Naive thymus-derived CD8-positive, alpha-beta T cell (primary cell): ENCODE data around the gene PDZD2. TPM values are rescaled to one million over a fixed set of nuclear protein-coding genes. Genes with fewer than 3 reads are reported as not detected.

Experiments
- ATAC-seq, 2 donors: fragments of 150-1000 bp; cut with Tn5 transposase in 1 of 2; sonication (Bioruptor Pico), chemical (Tn5 transposase) in 1 of 2; 1 replicate in 1 of 2; 2 replicates in 1 of 2; pipeline ENCODE4 v1.10.0; 2021; ENCODE audit warnings: mild to moderate bottlenecking in 2 of 2, moderate library complexity in 2 of 2
- POLR2A ChIA-PET: fragments of 350-600 bp; sonication (Branson Sonifier 250); formaldehyde crosslinking; loops from one replicate; lab custom pipeline; 2021; ENCODE audit warnings: antibody characterized with exemption; lab: Charles Lee
- DNase-seq, 10 donors: peaks; one replicate each; pipeline versions ENCODE4 v3.0.0 to v3.0.0-alpha.2; 2020 to 2022
- H3K27ac Mint-ChIP-seq, 10 donors: one replicate each; pipeline ENCODE4 v1.8.0; 2020 to 2022; ENCODE audit warnings: mild to moderate bottlenecking in 10 of 10, mixed read lengths in 10 of 10, moderate library complexity in 4 of 10, inconsistent platforms in 1 of 10
- H3K27me3 Mint-ChIP-seq, 5 donors: one replicate each; pipeline ENCODE4 v1.8.0; 2021 to 2022; ENCODE audit warnings: mixed read lengths in 5 of 5
- H3K36me3 Mint-ChIP-seq, 3 donors: one replicate each; pipeline ENCODE4 v1.8.0; 2020 to 2022; ENCODE audit warnings: mixed read lengths in 3 of 3, mild to moderate bottlenecking in 2 of 3, inconsistent platforms in 1 of 3
- H3K4me1 Mint-ChIP-seq, 4 donors: one replicate each; pipeline ENCODE4 v1.8.0; 2021 to 2022; ENCODE audit warnings: mixed read lengths in 4 of 4
- H3K4me3 Mint-ChIP-seq, 10 donors: one replicate each; pipeline ENCODE4 v1.8.0; 2020 to 2022; ENCODE audit warnings: mild to moderate bottlenecking in 10 of 10, mixed read lengths in 10 of 10, moderate library complexity in 6 of 10, inconsistent platforms in 1 of 10
- H3K9me3 Mint-ChIP-seq, 9 donors: one replicate each; pipeline ENCODE4 v1.8.0; 2020 to 2022; ENCODE audit warnings: mixed read lengths in 9 of 9, mild to moderate bottlenecking in 3 of 9, inconsistent platforms in 1 of 9, moderate library complexity in 1 of 9
- polyA plus RNA-seq, 3 donors: library from polyadenylated mRNA; unstranded; fragments of 300-500 nt; fragmentation: Illumina TruSeq; gene quantifications; one replicate each; pipeline ENCODE4 v1.2.3, GENCODE V29; 2021
- total RNA-seq, 8 experiments: library from RNA in 2 of 8; stranded (reverse) in 2 of 8; gene quantifications; one replicate each; pipeline ENCODE4 v1.2.3 and lab custom pipeline; 2021 to 2026

The PDZD2 gene
- total and polyA plus RNA-seq, 5 experiments from 2014 or later: 0.73 to 1.7 (median 1.3) TPM; not detected in 1

- Mint-ChIP-seq H3K36me3 (peaks cover 0 to 2% (median 2%) of the 10 kb centered on the region in 3 donors), H3K4me1 (no peaks in the 10 kb centered on the region), H3K27me3 (no peaks in the 10 kb centered on the region), H3K27ac (peak overlapping the region in 1 of 10 donors; percentile 37), H3K4me3 (no peak overlapping the region), H3K9me3 (no peaks in the 10 kb centered on the region)
- DNase-seq (no peak), ATAC-seq (no peak)
- POLR2A ChIA-PET: no interaction called here
Measured at GRCh38 chr5:32083981-32084430, 445.1 kb downstream of the PDZD2 start.

DNA sequence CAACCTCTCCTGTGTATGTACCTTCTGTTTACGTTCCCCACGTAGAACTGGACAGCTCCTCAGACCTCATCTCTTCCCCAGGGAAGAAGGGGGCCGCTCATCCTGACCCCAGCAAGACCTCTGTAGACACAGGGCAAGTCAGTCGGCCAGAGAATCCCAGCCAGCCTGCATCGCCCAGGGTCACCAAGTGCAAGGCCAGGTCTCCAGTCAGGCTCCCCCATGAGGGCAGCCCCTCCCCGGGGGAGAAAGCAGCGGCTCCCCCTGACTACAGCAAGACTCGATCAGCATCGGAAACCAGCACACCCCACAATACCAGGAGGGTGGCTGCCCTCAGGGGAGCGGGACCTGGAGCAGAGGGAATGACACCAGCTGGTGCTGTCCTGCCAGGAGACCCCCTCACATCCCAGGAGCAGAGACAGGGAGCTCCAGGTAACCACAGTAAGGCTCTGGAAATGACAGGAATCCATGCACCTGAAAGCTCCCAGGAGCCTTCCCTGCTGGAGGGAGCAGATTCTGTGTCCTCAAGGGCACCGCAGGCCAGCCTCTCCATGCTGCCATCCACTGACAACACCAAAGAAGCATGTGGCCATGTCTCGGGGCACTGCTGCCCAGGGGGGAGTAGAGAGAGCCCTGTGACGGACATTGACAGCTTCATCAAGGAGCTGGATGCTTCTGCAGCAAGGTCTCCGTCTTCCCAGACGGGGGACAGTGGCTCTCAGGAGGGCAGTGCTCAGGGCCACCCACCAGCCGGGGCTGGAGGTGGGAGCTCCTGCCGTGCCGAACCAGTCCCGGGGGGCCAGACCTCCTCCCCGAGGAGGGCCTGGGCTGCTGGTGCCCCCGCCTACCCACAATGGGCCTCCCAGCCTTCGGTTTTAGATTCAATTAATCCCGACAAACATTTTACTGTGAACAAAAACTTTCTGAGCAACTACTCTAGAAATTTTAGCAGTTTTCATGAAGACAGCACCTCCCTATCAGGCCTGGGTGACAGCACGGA is 448.5 kb downstream of the PDZD2 start:
- Mint-ChIP-seq H3K4me3 (no peak overlapping the region), H3K27ac (peak overlapping the region in 1 of 10 donors; percentile 65), H3K9me3 (no peaks in the 10 kb centered on the region), H3K36me3 (peaks cover 0 to 2% (median 0%) of the 10 kb centered on the region in 3 donors), H3K27me3 (no peaks in the 10 kb centered on the region), H3K4me1 (no peaks in the 10 kb centered on the region)
- no peak for DNase-seq
- no peak for ATAC-seq
- POLR2A ChIA-PET: no interaction called here

GRCh38 chr5:32088214-32088613 is 449.3 kb downstream of the PDZD2 start:
- H3K9me3 Mint-ChIP-seq: no peaks in the 10 kb centered on the region
- peaks cover 0 to 2% (median 0%) of the 10 kb centered on the region in 3 donors for H3K36me3 Mint-ChIP-seq
- no peaks in the 10 kb centered on the region for H3K27me3 Mint-ChIP-seq
- POLR2A ChIA-PET: no interaction called here
- H3K4me1 Mint-ChIP-seq: peaks cover 0 to 4% (median under 1%) of the 10 kb centered on the region in 4 donors
- DNase-seq (no peak), ATAC-seq (no peak)
- no peak overlapping the region for H3K4me3 Mint-ChIP-seq
- peak overlapping the region in 1 of 10 donors; percentile 65 for H3K27ac Mint-ChIP-seq

DNA sequence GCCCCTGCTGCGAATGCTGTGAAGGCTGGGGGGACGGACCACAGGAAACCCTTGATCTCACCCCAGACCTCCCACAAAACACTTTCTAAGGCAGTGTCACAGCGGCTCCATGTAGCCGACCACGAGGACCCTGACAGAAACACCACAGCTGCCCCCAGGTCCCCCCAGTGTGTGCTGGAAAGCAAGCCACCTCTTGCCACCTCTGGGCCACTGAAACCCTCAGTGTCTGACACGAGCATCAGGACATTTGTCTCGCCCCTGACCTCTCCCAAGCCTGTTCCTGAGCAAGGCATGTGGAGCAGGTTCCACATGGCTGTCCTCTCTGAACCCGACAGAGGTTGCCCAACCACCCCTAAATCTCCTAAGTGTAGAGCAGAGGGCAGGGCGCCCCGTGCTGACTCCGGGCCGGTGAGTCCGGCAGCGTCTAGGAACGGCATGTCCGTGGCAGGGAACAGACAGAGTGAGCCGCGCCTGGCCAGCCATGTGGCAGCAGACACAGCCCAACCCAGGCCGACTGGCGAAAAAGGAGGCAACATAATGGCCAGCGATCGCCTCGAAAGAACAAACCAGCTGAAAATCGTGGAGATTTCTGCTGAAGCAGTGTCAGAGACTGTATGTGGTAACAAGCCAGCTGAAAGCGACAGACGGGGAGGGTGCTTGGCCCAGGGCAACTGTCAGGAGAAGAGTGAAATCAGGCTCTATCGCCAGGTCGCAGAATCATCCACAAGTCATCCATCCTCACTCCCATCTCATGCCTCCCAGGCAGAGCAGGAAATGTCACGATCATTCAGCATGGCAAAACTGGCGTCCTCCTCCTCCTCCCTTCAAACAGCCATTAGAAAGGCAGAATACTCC is 450.4 kb downstream of the PDZD2 start:
- Mint-ChIP-seq H3K4me3 (no peak overlapping the region), H3K27ac (no peak overlapping the region), H3K27me3 (no peaks in the 10 kb centered on the region), H3K4me1 (peaks cover 0 to 6% (median 2%) of the 10 kb centered on the region in 4 donors), H3K36me3 (peaks cover 0 to 2% (median 0%) of the 10 kb centered on the region in 3 donors), H3K9me3 (no peaks in the 10 kb centered on the region)
- POLR2A ChIA-PET: no interaction called here
- DNase-seq: no peak
- no peak for ATAC-seq

DNA sequence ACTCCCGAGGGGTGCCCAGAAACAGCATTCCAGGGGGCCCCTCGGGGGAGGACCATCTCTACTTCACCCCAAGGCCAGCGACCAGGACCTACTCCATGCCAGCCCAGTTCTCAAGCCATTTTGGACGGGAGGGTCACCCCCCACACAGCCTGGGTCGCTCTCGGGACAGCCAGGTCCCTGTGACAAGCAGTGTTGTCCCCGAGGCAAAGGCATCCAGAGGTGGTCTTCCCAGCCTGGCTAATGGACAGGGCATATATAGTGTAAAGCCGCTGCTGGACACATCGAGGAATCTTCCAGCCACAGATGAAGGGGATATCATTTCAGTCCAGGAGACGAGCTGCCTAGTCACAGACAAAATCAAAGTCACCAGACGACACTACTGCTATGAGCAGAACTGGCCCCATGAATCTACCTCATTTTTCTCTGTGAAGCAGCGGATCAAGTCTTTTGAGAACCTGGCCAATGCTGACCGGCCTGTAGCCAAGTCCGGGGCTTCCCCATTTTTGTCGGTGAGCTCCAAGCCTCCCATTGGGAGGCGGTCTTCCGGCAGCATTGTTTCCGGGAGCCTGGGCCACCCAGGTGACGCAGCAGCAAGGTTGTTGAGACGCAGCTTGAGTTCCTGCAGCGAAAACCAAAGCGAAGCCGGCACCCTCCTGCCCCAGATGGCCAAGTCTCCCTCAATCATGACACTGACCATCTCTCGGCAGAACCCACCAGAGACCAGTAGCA is 451.3 kb downstream of the PDZD2 start:
- Mint-ChIP-seq H3K4me3 (no peak overlapping the region), H3K9me3 (no peaks in the 10 kb centered on the region), H3K36me3 (peaks cover 0 to 2% (median 0%) of the 10 kb centered on the region in 3 donors), H3K4me1 (peaks cover 0 to 6% (median 2%) of the 10 kb centered on the region in 4 donors), H3K27me3 (no peaks in the 10 kb centered on the region), H3K27ac (no peak overlapping the region)
- DNase-seq (no peak), ATAC-seq (no peak)
- POLR2A ChIA-PET: no interaction called here

- no peak overlapping the region for H3K27ac Mint-ChIP-seq
- no peaks in the 10 kb centered on the region for H3K9me3 Mint-ChIP-seq
- POLR2A ChIA-PET: no interaction called here
- no peak for ATAC-seq
- no peaks in the 10 kb centered on the region for H3K27me3 Mint-ChIP-seq
- H3K4me3 Mint-ChIP-seq: no peak overlapping the region
- H3K4me1 Mint-ChIP-seq: peaks cover 0 to 6% (median 2%) of the 10 kb centered on the region in 4 donors
- peaks cover 0 to 2% (median 0%) of the 10 kb centered on the region in 3 donors for H3K36me3 Mint-ChIP-seq
- DNase-seq: no peak
Measured at GRCh38 chr5:32090755-32091128, 451.8 kb downstream of the PDZD2 start.

DNA sequence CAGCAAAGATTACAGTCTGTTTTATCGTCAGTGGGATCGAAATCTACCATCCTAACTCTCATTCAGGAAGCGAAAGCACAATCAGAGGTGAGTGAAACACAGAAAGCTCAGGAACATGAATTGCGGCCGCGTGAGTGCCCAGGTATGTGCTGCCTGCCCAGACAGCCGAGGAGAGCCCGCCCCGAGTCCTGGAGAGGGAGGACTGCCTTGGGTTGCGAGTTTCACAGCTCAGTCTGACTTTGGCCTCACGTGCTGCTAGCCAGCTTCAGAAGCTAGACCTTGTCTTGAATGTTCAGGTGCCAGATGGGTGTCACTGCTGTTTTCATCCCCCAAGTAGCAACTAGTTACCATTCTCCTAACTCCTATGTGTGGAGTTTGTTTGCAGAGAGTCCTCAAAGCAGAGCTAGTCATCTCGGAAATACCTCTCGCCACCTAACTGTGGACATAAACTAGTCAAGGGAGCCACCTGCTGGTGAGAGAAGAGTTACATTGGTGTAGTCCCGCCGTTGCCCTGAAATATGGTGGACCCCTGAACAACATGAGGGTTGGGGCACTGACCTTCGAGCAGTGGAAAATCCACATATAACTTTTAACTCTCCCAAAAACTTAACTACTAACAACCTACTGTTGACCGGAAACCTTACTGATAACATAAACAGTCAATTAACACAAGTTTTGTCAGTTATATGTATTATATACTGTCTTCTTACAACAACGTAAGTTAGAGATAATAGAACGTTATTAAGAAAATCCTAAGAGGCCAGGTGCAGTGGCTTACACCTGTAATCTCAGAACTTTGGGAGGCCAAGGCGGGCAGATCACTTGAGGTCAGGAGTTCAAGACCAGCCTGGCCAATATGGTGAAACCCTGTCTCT is 454.2 kb downstream of the PDZD2 start:
- Mint-ChIP-seq H3K27me3 (no peaks in the 10 kb centered on the region), H3K27ac (peak overlapping the region in 3 of 10 donors; percentile 20 to 68 (median 37)), H3K4me3 (no peak overlapping the region), H3K4me1 (peaks cover 0 to 6% (median 2%) of the 10 kb centered on the region in 4 donors), H3K9me3 (no peaks in the 10 kb centered on the region), H3K36me3 (peaks cover 0 to 5% (median 0%) of the 10 kb centered on the region in 3 donors)
- peak; percentile 36 to 86 (median 61) for DNase-seq
- POLR2A ChIA-PET: no interaction called here
- ATAC-seq: peak; percentile 83 to 99

DNA sequence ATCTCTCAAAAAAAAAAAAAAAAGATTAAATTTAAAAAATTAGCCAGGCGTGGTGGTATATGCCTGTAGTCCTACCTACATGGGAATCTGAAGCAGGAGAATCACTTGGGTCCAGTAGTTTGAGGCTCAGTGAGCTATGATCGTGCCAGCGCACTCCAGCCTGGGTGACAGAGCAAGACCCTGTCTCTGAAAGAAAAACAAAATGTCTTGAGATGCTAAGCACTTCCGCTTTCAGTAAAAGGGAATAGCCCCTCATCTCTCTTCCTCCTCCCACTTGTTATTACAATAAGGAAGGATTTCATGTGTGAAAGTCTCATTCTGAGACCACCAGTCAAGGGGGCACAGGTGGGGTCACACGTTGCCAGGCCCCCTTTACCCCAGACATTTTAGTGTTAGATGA is 455.8 kb downstream of the PDZD2 start:
- no peaks in the 10 kb centered on the region for H3K27me3 Mint-ChIP-seq
- peak overlapping the region in 4 of 10 donors; percentile 27 to 43 (median 40) for H3K27ac Mint-ChIP-seq
- H3K36me3 Mint-ChIP-seq: peaks cover 0 to 17% (median 0%) of the 10 kb centered on the region in 3 donors
- ATAC-seq (no peak), DNase-seq (no peak)
- no peaks in the 10 kb centered on the region for H3K9me3 Mint-ChIP-seq
- POLR2A ChIA-PET: interaction anchor here (0.6 kb wide), 1 partner anchor 259 kb away, joined by 4 read pairs; no protein-coding TSS in a partner anchor
- H3K4me3 Mint-ChIP-seq: no peak overlapping the region
- peaks cover 0 to 6% (median 2%) of the 10 kb centered on the region in 4 donors for H3K4me1 Mint-ChIP-seq

DNA sequence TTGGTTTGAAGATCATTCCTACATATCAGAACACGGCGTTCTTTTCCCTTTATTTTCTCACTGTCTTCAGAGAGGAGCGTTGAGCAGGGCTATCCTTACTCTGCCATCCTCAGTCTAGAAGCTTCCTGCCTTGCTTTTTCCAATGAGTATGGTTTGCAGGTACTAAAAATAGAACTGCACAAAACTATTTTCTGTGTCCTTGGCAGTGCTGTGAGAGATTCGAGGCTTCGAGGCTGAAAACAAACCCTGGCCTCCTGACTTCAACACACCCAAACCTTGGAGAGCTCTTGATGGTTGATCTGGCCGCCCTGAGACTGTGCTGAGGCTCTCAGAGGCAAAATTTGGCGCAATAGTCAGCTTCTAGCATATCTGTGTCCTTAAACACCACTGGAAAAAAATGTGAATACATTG is 456.3 kb downstream of the PDZD2 start:
- H3K36me3 Mint-ChIP-seq: peaks cover 0 to 18% (median 0%) of the 10 kb centered on the region in 3 donors
- H3K9me3 Mint-ChIP-seq: no peaks in the 10 kb centered on the region
- no peak overlapping the region for H3K4me3 Mint-ChIP-seq
- POLR2A ChIA-PET: interaction anchor here (0.6 kb wide), 2 partner anchors 18 to 259 kb away, joined by 4 read pairs; no protein-coding TSS in a partner anchor
- peak overlapping the region in 6 of 10 donors; percentile 14 to 80 (median 32) for H3K27ac Mint-ChIP-seq
- no peaks in the 10 kb centered on the region for H3K27me3 Mint-ChIP-seq
- no peak for ATAC-seq
- DNase-seq: no peak
- peaks cover 0 to 6% (median 2%) of the 10 kb centered on the region in 4 donors for H3K4me1 Mint-ChIP-seq

GRCh38 chr5:32096891-32097595 is 458.1 kb downstream of the PDZD2 start:
- peak overlapping the region in 1 of 10 donors; percentile 21 for H3K27ac Mint-ChIP-seq
- no peak for ATAC-seq
- H3K4me1 Mint-ChIP-seq: peaks cover 0 to 7% (median 2%) of the 10 kb centered on the region in 4 donors
- no peak overlapping the region for H3K4me3 Mint-ChIP-seq
- no peaks in the 10 kb centered on the region for H3K27me3 Mint-ChIP-seq
- POLR2A ChIA-PET: no interaction called here
- no peaks in the 10 kb centered on the region for H3K9me3 Mint-ChIP-seq
- DNase-seq: no peak
- peaks cover 0 to 28% (median 0%) of the 10 kb centered on the region in 3 donors for H3K36me3 Mint-ChIP-seq

DNA sequence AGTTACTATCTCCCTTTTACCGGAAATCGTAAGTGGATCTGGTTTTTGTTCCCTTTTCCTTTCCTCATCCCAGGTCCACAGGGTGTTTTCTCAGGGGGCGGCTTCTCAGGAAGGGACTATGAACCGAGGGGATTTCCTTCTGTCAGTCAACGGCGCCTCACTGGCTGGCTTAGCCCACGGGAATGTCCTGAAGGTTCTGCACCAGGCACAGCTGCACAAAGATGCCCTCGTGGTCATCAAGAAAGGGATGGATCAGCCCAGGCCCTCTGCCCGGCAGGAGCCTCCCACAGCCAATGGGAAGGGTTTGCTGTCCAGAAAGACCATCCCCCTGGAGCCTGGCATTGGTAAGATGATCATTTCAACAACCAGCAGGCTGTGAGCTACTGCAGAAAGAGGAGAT is 459.4 kb downstream of the PDZD2 start:
- ATAC-seq (no peak), DNase-seq (no peak)
- Mint-ChIP-seq H3K4me1 (peaks cover 0 to 2% (median 1%) of the 10 kb centered on the region in 4 donors), H3K36me3 (peaks cover 0 to 37% (median 0%) of the 10 kb centered on the region in 3 donors), H3K27me3 (no peaks in the 10 kb centered on the region), H3K9me3 (no peaks in the 10 kb centered on the region), H3K4me3 (no peak overlapping the region), H3K27ac (no peak overlapping the region)
- POLR2A ChIA-PET: no interaction called here
